Fibroblast of skin of left biceps (primary cell): ENCODE results near the gene MYOM3.
"Not testable (repeated sequence)": the region's sequence is repeated elsewhere in the genome, so short reads cannot be mapped to it uniquely, and the experiment has no call there.

Source experiments
- DNase-seq, 2 experiments: peaks; one replicate each; pipeline ENCODE4 v3.0.0-alpha.2; 2013; ENCODE audit warnings: low read depth in 2 of 2

The MYOM3 gene

DNA sequence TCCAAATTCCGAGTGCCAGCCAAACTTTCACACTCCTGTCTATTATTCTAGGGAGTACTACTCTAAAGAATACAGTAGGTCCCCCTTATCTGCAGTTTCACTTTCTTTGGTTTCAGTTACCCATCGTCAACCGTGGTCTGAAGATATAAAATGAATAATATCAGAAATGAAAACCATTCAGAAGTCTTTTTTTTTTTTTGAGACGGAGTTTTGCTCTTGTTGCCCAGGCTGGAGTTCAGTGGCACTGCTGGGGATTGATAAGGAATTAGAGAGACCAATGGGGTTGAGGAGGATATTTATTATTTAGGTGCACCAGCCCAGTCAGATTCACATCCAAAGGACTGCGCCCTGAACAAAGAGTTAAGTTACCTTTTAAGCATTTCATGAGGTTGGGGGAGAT is 79.0 kb downstream of the MYOM3 start:
- DNase-seq: no peak

DNA sequence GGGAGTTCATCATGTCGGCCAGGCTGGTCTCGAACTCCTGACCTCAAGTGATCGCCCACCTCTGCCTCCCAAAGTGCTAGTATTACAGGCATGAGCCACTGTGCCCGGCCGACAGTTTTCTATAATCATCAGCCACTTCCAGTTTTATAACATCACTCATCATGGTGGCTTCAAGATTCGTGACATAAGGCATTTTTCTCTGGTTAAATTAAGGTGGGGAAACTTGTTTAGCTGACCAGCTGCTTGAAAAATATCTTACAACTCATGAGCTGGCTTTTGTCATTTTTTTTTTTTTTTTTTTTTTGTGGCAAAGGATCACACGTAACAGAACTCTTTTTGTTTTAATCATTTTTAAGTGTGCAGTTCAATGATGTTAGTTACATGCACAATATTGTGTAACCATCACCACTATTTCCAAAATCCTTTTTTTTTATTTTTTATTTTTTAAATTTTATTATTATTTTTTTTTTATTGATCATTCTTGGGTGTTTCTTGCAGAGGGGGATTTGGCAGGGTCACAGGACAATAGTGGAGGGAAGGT is 80.9 kb downstream of the MYOM3 start:
- not testable (repeated sequence) for DNase-seq

DNA sequence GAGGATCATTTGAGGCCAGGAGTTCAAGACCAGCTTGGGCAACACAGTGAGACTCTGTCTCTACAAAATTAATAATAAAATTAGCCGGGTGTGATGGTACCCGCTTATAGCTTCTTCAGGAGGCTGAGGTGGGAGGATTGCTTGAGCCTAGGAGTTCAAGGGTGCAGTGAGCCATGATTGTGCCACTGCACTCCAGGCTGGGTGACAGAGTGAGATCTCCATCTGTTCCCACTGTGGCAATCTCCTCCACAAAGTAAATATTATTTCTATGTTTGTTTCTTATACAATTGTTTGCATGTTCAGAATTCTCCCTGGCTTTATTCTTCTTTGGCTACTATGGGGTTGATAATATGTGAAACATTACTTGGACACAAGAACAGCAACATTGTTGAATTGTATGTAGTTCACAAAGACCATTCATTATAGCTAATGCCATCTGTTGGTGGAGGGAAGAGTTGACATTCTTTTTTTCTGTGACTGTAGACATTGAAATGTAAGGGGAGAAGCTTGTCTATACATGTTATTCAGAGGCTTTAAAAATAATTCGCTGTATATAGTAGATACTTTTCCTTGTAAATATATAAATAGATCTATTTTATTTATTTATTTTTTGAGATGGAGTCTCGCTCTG is 84.0 kb downstream of the MYOM3 start:
- DNase-seq: no peak

DNA sequence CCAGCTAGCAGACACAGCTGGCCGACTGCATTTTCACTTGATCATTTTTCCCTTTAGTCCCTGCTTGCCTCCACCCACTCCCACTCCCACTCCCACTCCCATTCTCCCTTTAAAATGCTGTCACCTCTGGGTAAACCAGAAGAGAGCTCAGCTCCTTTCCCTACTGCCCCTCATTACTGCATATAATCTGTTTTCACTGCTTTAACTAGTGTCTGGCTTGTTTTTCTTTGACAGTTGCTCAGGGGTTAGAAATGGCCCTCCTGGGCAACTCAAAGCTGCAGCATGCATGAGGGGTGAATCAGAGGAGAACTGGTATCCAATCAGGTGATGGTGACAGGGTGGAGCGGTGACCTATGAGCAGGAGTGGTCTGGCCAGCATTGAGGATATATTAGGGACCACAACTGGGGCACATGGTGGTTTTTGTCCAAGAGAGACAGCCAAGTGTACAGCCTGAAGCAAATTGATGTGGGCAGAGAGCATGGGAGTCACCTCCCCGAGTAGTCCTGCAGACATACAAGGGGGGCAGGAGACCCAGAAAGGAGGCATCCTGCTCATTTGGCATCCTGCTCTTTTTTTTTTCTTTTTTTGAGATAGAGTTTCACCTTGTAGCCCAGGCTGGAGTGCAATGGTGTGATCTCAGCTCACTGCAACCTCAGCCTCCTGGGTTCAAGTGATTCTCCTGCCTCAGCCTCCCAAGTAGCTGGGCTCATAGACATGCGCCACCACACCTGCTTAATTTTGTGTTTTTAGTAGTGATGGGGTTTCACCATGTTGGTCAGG is 89.2 kb downstream of the MYOM3 start:
- DNase-seq: no peak

DNA sequence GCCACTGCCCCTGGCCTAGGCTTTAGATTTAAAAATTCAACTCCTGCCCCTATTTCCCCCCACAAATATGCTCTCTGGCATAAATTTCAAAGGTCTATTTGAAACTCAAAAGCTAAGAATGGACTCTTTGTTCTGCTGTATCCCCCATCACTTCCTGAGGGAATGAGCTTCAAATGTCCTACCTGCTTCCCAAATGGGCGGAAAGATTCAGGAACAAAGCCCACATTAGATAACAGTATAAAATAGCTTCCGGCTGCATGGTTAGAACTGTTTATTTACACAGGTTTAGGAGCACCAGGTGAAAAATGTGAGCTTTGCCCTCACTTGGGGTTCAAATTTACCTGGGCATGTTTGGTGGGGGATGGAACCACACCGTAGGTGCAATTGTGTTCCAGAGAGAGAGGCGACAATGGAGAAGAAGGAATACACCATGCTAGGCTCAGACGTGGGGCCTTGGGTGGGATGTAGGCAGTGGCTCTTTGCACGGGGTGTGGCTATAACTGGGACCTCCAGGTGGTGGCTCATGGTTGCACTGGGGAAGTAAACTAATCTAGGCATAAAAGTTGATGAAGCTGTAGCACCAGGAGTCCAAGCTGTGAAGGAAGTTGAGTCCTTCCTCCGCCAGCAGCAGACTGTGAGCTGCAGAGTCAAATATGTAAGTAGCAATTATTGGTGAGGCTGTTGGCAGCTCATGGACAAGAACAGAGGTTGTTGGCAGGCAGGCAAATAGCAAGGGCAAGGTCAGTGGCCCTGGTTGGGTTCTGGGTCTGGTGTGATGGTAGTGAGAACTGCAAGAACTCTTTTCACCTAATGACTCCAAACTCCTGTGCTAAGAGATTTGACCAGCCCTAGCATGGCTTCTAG is 90.3 kb downstream of the MYOM3 start:
- DNase-seq: no peak

DNA sequence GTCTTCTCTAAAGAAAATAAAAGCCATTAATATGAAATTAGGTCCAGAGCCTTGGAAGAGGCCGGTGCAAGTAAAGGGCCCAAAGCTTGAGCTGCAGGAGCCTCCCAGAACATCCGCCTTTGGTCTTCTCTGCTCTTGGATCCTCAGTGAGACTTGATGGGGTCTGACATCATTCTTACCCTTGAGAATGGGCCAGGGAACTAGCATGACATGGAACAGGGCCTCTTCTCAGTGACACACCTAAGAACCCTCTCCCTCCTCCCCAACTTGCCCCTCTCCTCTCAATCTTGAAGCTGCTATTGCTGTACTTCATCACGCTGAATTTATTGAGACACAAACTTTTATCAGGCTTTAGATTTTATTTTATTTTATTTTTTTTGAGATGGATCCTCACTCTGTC is 91.5 kb downstream of the MYOM3 start:
- no peak for DNase-seq

DNA sequence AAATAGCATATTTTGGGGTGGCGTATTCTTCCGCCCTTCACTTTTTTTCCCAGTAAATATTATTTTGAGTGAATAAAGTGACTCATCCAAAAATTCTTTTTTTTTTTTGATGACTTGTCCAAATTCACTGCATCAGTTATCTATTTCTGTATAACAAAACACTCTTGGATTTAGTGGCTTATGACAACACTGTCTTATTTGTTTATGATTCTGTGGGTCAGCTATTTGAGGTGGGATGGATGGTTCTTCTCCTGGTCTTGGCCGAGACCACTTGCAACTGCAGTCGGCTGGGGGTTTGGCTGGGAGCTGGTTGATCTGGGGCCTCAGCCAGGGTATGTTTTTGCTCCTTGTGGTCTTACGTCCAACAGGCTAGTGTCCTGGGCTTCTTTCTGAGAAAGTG is 91.9 kb downstream of the MYOM3 start:
- DNase-seq: no peak

DNA sequence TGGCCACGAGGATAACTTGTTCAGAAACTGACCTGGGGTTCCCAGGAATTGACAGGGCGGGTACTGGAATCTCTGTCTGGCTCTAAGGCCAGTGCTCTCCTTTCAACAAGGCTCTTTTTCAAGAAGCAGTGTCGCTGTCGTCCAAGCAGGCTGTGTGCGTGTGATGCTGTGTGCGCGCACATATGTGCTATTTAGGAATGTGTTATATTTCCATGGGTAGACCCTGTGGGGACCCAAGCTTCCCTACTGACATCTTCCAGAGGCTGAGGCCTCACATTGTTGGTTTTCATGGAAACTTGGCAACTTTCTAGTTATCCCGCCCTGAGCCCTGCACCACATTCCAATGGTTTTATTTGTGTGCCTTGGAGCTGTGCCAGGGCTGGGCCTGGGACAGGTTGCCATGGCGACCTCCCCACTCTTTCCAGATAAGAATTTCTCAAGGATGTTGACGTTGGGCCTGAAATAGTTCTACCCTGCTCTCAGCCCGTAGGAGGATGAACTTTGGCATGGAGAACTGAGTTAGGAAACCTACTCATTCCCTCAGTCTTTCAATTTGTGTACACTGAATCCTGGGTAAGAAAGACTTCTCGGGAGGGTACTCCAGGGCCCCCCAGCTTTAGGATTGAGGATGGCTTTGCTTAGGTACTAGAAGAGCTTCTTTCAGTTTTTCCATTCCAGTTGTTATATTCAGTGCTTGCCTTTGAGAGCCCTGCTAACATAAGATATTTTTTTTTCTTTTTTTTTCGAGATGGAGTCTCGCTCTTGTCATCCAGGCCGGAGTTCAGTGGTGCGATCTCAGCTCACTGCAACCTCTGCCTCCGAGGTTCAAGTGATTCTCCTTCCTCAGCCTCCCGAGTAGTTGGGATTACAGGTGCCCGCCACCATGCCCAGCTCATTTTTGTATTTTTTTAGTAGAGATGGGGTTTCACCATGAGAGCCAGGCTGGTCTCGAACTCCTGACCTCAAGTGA is 93.0 kb downstream of the MYOM3 start:
- DNase-seq: peak; percentile 98

DNA sequence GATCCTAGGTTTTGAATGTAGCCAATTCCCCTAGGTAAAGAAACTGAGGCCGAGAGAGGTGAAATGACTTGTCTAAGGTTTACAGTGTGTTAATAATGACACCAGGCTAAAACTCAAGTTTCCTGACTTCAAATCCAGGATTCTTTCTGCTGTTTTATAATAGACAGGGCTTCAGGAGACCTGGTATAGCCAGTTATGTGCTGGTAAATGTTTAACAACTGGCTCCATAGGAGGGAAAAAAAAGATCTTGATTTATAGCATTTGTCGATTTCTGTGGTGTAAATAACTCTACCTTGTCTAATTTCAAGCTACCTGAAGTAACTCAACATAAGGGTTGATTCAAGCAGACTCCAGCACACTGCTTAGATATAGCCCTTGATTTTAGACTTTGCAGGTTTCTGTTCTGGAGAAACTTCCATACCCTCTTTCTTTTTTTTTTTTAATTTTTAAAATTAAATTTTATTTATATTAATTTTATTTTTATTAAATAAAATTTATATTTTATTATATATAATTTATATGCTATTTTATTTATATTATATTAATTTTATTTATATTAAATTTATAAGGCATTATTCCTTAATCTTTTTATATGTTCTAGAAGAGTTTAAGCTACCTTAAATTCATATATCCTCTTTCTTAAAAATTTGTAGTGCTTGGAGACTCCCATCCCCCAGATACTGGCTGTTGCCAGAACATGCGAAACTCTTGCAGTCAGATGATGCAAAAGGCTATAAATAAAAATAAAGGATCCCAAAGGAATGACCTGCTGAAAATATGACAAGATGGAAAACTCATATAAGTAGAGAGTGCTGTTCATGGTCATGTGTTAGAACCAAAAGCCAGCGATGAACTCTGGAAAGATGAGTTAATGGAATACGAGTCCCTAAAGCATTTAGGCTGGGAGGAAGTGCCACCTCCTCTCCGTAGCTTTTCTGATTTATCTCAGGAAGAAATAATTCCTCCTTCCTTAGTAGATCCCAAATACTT is 96.4 kb downstream of the MYOM3 start:
- DNase-seq: peak; percentile 73 to 74

DNA sequence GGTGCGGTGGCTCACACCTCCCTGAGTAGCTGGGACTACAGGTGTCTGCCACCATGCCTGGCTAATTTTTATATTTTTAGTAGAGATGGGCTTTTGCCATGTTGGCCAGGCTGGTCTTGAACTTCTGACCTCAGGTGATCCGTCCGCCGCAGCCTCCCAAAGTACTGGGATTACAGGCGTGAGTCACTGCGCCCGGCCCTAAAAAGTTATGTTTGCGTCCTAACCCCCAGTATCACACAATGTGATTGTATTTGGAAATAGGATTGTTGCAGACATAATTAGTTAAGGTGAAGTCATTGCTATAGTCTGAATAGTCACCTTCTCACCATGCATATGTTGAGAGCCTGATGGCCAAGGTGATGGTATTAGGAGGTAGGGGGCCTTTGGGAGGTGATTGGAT is 99.1 kb downstream of the MYOM3 start:
- DNase-seq: not testable (repeated sequence)

DNA sequence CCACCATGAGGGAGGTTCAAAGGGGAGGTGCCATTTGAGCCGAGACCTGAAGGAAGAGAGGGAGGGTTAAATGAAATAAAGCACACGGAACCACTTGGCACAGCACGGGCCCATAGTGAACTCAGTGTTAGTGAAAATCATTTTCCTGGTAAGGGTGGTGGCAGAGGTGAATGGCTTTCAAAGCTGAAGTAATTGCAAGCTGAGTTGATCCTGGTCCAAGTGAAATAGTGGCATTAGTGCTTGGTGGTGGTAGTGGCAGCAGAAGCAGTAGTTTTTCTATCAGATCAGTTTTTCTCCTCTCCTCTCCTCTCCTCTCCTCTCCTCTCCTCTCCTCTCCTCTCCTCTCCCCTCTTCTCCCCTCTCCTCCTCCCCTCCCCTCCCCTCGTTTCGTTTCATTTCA is 101.3 kb downstream of the MYOM3 start:
- DNase-seq: no peak

DNA sequence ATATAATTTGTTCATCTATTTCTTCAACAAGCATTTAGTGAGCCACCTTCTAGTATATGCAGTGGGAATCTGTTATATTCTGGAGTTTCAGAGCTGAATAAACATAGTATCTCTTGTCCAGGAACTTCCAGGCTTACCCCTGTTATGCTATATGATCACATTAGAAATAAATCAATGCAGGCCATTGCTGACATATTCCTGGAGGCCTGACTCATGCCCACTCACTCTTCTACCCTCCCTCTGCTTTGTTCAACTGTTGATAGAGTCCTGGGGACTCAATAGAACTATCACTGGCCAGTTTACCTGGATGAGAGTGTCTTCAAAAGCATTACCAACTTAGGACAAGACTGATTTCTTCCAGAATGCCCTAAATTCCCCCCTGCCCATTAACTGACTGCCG is 102.5 kb downstream of the MYOM3 start:
- no peak for DNase-seq

DNA sequence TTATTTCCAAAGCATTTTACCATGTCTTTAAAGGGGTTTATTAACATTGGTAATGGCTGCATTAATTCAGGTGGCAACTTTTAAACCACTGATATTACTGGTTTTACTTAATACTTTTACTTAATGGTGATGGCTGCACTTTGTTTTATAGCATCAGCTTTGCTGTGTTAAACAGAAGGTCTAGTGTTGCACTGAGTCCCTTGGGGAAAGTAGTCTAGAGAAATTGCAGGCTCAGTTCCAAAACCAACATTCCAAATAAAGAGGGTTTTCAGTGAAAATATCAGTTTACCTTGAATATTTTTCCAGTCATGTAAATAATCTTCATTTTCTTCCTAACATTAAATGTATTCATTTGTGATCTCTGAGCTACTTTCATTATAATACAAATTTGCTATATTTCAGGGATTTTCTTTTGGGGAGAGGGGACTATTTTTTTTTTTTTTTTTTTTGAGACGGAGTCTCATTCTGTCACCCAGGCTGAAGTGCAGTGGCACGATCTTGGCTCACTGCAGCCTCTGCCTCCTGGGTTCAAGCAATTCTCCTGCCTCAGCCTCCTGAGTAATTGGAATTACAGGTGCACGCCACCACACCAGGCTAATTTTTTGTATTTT is 103.3 kb downstream of the MYOM3 start:
- not testable (repeated sequence) for DNase-seq

DNA sequence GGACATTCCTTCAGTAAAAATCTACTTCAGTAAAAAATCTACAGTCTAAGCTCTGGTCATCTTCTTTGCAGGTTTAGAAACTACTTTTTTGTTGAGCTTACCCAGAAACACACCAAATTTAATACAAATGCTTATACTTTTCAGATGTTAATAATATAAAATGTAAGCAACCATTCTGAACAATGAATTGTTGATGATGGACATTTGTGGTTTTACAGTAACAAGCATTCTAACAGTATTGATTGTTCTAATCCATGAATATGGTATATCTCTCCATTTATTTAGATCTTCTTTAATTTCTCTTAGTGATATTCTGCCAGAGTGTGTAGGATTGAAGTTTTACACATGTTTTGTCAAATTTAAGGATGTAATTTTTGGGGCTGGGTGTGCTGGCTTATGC is 104.9 kb downstream of the MYOM3 start:
- DNase-seq: no peak
